Activated CD8-positive, alpha-beta memory T cell treated with anti-CD3 and anti-CD28 coated beads for 36 hours (primary cell): ENCODE measurements around the gene ALG14. TPM values are rescaled to one million over a fixed set of nuclear protein-coding genes. Genes with fewer than 3 reads are reported as not detected.
"Not testable (repeated sequence)": the region's sequence is repeated elsewhere in the genome, so short reads cannot be mapped to it uniquely, and the experiment has no call there.

Source experiments
- CTCF ChIA-PET: fragments of 350-600 bp; sonication (Branson Sonifier 250); formaldehyde crosslinking; loops from one replicate; lab custom pipeline; 2021; ENCODE audit warnings: antibody characterized with exemption; lab: Charles Lee
- POLR2A ChIA-PET: fragments of 350-600 bp; sonication (Branson Sonifier 250); formaldehyde crosslinking; loops from one replicate; lab custom pipeline; 2021; ENCODE audit warnings: antibody characterized with exemption; lab: Charles Lee
- total RNA-seq, 2 experiments: library from RNA; stranded (reverse); gene quantifications; one replicate each; pipeline ENCODE4 v1.2.3, GENCODE V29; 2021

ALG14 gene
- total RNA-seq = 1 to 10 TPM; 3.7 to 4.6 TPM

GRCh38 chr1:95072532-95073419 is at the start of gene ALG14:
ALG14 (minus strand) TSS chr1:95072951; CDS start chr1:95072898, 53 bp downstream.
- ChIA-PET CTCF (interaction anchor here (0.6 to 1.9 kb wide), 4 partner anchors 12 to 161 kb away, joined by 3 to 13 read pairs (median 4); no protein-coding TSS in a partner anchor), POLR2A (interaction anchor here (0.8 to 1.4 kb wide), 2 partner anchors 45 to 161 kb away, joined by 7 read pairs; partner anchors contain the start of gene RWDD3)

GRCh38 chr1:95122151-95122697 is 49.5 kb upstream of the ALG14 start:
- CTCF ChIA-PET = no interaction called here

GRCh38 chr1:95119273-95119672 is 46.5 kb upstream of the ALG14 start:
- CTCF ChIA-PET = interaction anchor here (1.4 kb wide), 1 partner anchor 35 kb away, joined by 3 read pairs; no protein-coding TSS in a partner anchor
- POLR2A ChIA-PET = no interaction called here

More at GRCh38 chr1:95122151-95122697, 49.5 kb upstream of the ALG14 start:
- POLR2A ChIA-PET = interaction anchor here (0.6 kb wide), 1 partner anchor 1098 kb away, joined by 3 read pairs; no protein-coding TSS in a partner anchor

GRCh38 chr1:95118710-95119109 is 46.0 kb upstream of the ALG14 start:
- ChIA-PET CTCF (interaction anchor here (1.4 kb wide), 1 partner anchor 35 kb away, joined by 3 read pairs; no protein-coding TSS in a partner anchor), POLR2A (no interaction called here)

GRCh38 chr1:95118067-95118499 is 45.3 kb upstream of the ALG14 start:
- ChIA-PET POLR2A (interaction anchor here (0.6 to 1.8 kb wide), 3 partner anchors 45 to 1209 kb away, joined by 5 to 10 read pairs (median 7); partner anchors contain the start of genes ALG14, GCLM and RWDD3), CTCF (interaction anchor here (0.6 to 0.9 kb wide), 2 partner anchors 41 to 116 kb away, joined by 3 read pairs; partner anchors contain the start of gene RWDD3)

GRCh38 chr1:95117207-95118066 is 44.7 kb upstream of the ALG14 start, which contains the start of gene TLCD4:
TLCD4 (plus strand) TSS chr1:95117355; CDS start chr1:95143902, 26,547 bp downstream.
- POLR2A ChIA-PET = interaction anchor here (0.6 to 1.8 kb wide), 3 partner anchors 44 to 1208 kb away, joined by 5 to 10 read pairs (median 7); partner anchors contain the start of genes ALG14, GCLM and RWDD3
- CTCF ChIA-PET = interaction anchor here (0.6 to 0.9 kb wide), 2 partner anchors 40 to 117 kb away, joined by 3 read pairs; partner anchors contain the start of gene RWDD3

- POLR2A ChIA-PET = interaction anchor here (1.8 kb wide), 1 partner anchor 117 kb away, joined by 10 read pairs; the partner anchor contains the start of gene RWDD3
- CTCF ChIA-PET = no interaction called here
Measured at GRCh38 chr1:95116580-95117206, 43.9 kb upstream of the ALG14 start.

- ChIA-PET CTCF (interaction anchor here (1.2 kb wide), 1 partner anchor 31 kb away, joined by 3 read pairs; no protein-coding TSS in a partner anchor), POLR2A (no interaction called here)
Measured at GRCh38 chr1:95115708-95116137, 43.0 kb upstream of the ALG14 start.

GRCh38 chr1:95113684-95114083 is 40.9 kb upstream of the ALG14 start:
- ChIA-PET CTCF (no interaction called here), POLR2A (no interaction called here)

GRCh38 chr1:95111014-95111413 is 38.3 kb upstream of the ALG14 start:
- ChIA-PET POLR2A (no interaction called here), CTCF (no interaction called here)

GRCh38 chr1:95108792-95109191 is 36.0 kb upstream of the ALG14 start:
- ChIA-PET CTCF (no interaction called here), POLR2A (no interaction called here)

GRCh38 chr1:95098196-95098595 is 25.4 kb upstream of the ALG14 start:
- POLR2A ChIA-PET = no interaction called here
- CTCF ChIA-PET = no interaction called here

- CTCF ChIA-PET = no interaction called here
- POLR2A ChIA-PET = no interaction called here
Measured at GRCh38 chr1:95097426-95097825, 24.7 kb upstream of the ALG14 start.

- ChIA-PET CTCF (no interaction called here), POLR2A (no interaction called here)
Measured at GRCh38 chr1:95096218-95096841, 23.6 kb upstream of the ALG14 start.

- ChIA-PET POLR2A (no interaction called here), CTCF (no interaction called here)
Measured at GRCh38 chr1:95095833-95096217, 23.1 kb upstream of the ALG14 start.

- CTCF ChIA-PET = no interaction called here
- POLR2A ChIA-PET = no interaction called here
Measured at GRCh38 chr1:95094923-95095322, 22.2 kb upstream of the ALG14 start.

GRCh38 chr1:95093296-95093695 is 20.5 kb upstream of the ALG14 start:
- ChIA-PET POLR2A (no interaction called here), CTCF (interaction anchor here (0.6 kb wide), 1 partner anchor 20 kb away, joined by 4 read pairs; the partner anchor contains the start of gene ALG14)

- POLR2A ChIA-PET, CTCF ChIA-PET: not testable (repeated sequence)
Measured at GRCh38 chr1:95092891-95093290, 20.1 kb upstream of the ALG14 start.
